Thyroid gland (tissue), 4 donors: Measurements from ENCODE around the gene EFCC1.

Experiments used
- CTCF ChIP-seq, 6 experiments: fragments of 200-600 bp in 3 of 6; fragments of 450-650 bp in 3 of 6; sonication (generic) in 3 of 6; IDR thresholded peaks; one replicate each; pipeline ENCODE4 v1.5.1; 2016 to 2019; ENCODE audit warnings: antibody characterized with exemption in 6 of 6, mild to moderate bottlenecking in 2 of 6, inconsistent platforms in 1 of 6, moderate library complexity in 1 of 6
- POLR2A ChIP-seq, 2 donors: fragments of 450-650 bp; IDR thresholded peaks; one replicate each; pipeline ENCODE4 v1.6.1; 2017; ENCODE audit warnings: antibody characterized with exemption in 2 of 2, mild to moderate bottlenecking in 2 of 2, moderate library complexity in 1 of 2

- no peak for TF ChIP-seq CTCF (IDR thresholded peaks at IDR 0.05)
- TF ChIP-seq POLR2A (IDR thresholded peaks at IDR 0.05) = no peak
Observed at GRCh38 chr3:129034642-129035041, 33.5 kb downstream of the EFCC1 start.
